HT-29 (cell line): Measurements from ENCODE around the gene ASCL2. TPM values are rescaled to one million over a fixed set of nuclear protein-coding genes. Genes with fewer than 3 reads are reported as not detected.

Experiments used
- DNase-seq: peaks from one replicate; pipeline ENCODE4 v3.0.0-alpha.2; 2015; ENCODE audit warnings: low spot score
- total RNA-seq: library from RNA; depleted of rRNA; stranded (reverse); fragments of >200 nt; shearing (Covaris generic); gene quantifications from 2 replicates; pipeline ENCODE4 v1.2.3, GENCODE V29; 2014

ASCL2 gene
- total RNA-seq, 1 experiment from 2014 or later: 5.0 TPM

DNA sequence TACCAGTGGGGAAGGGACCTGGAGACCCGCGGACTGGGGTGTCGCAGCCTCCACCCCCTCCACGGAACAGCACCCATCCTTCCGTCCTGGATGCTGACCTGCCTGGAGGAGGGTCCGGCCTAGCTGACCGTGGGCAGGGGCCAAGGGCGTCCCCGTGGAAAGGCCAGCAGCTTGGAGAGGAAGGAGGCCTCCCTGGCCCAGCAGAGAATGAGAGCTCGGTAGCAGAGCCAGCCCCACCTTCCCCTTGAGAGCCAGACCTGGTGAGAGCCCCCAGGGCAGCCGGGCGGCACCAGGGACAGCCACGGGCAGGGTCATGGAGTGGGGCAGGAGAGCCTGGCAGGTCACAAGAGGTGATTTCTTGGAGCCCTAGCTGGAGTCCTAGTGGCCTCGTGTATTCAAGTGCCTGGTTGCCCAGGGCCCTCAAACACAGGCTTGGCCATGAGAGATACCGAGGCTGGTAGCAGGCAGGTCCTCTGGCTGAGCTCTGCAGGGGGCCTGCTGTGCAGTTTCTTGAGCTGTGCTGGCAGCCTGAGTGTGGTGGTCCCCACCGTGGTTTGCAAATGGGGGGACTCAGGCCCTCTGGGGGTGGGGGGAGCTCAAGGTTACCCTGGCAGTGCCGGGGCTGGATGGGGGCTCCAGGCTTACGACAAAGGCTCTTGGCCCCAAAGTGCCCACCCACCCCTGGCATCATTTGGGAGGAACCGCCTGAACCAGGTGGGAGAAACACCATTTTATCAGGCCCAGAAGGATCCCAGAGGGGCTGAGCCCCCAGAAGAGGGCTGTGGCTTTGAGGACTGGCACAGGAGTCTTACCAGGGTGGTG, 39.1 kb upstream of the ASCL2 start:
- no peak for DNase-seq

DNA sequence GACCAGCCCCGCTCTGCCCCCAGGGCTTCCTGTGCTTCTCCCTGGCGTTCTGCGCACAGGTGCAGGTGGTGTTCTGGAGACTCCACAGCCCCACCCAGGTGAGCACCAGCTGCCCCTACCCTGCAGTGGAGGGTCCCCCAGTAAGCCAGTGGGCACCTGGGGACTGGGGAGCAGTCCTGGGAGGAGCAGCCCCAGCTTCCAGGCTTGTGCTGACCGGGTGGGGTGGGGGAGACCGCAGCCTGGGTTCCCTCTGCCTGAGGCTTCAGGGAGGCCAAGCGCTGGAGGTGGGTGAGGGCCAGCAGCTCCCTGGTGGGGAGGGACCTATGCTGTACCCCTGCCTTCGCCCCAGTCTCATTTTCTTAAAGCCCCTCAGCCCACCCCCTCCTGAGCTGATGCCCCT, 38.3 kb upstream of the ASCL2 start:
- no peak for DNase-seq

DNA sequence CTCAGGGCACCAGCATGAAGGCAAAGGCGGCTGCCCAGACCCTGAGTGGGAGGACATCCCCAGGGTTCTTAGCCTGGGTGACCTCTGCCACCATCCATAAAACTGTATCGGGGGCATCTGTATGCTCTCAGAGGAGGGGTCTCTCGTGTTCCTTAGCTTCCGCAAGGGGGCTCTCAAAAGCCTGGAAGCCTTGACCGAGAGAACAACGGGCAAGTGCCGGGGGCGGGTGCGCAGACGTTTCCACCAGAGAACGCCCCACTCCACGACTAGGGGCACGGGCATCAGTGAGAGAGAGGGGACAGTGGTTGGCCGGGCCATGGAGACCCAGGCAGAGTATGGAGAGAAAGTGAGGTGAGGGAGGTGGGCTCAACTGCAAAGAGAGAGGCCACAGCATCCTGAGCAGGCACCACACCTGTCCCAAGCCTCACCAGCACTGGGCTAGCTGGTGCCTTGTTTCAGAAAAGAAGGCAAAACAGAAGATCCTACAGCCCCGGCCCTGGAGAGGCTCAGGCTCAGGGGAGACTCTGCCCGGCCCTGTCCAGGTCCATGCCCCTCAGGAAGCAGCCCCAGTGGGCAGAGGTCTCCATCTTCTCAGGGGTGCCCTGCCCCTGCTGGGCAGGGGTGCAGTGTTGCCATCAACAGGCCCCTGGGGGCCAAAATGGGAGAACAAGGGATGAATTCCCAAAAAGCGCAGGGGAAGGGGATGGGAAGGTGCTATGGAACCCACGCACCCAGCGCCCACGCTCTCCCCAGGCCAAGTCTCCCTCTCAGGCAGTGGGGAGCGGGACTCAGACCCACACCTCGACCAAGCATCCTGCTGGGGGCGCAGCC, 37.3 kb upstream of the ASCL2 start:
- DNase-seq: no peak

DNA sequence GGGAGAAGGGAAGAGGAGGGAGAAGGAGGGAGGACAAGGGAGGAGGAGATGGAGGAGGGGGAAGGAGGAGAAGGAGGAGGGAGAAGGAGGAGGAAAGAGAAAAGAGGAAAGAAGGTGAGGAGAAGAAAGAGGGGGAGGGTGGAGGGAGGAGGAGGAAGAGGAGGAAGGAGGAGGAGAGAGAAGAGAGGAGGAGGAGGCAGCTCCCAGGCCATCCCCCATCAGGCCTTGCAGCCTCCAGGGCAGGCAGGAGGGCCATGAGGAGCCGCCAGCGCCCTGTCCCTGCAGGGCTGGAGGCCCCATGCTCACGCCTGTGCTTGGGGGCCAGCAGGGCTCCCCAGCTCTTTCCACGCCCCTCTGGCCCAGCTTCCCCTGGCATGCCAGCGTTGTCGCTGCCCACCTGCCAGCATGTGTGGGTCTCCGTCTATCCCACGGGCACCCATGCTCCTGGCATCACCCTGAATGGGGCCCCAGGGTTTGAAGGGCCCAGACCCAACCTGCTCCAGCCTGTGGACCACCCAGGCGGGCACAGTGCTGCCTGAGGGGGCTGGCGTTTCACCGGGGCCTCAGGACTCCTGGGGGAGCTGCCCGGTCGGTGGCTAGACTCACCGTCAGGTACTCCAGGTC, 36.6 kb upstream of the ASCL2 start:
- DNase-seq: no peak

DNA sequence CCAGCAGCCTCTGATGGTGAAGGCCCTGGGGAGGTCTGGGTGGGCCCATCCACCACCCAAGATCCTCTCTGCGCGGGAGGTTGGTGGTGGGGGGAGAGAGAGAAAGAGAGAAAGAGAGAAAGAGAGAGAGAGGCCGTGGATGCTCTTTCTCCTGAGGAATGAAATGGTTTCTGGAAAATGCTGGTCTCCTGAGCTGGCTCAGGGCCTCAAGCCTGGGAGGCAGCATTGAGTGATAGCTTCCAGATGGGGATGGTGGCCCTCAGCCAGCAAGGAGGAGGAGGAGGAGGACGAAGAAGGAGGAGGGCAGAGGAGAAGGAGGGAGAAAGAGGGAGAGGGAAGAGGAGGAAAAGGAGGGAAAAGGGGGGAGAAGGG, 36.0 kb upstream of the ASCL2 start:
- DNase-seq: no peak

DNA sequence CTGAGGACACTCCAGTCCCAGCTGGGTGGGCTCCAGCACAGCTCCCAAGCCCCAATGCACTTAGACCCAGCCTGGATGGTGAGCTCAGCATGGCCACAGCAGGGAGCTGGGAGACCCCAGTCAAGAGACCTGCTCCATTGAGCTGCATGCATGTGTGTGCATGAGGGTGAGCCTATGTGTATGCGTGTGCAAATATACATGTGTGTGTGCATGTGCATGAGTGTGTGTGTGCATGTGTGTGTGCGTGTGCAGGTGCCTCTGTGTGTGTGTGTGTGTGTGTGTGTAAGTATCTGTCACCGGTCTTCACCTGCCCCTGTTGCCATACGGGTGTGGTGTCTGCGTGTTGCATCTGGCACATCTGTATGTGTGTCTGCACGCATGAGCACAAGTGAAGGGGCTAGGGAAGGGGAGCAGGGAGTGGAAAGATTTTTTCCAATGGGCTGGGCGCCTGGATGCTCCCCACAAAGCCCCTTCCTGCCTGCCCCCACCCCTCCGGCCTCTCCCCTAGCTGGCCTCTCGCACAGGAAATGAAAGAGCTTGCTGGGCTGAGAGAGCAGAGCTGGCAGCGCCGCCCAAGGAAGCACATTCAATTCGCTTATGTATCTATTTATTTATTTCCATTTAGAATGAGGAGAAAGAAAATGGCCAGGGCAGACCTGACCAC, 35.5 kb upstream of the ASCL2 start:
- DNase-seq: no peak

DNA sequence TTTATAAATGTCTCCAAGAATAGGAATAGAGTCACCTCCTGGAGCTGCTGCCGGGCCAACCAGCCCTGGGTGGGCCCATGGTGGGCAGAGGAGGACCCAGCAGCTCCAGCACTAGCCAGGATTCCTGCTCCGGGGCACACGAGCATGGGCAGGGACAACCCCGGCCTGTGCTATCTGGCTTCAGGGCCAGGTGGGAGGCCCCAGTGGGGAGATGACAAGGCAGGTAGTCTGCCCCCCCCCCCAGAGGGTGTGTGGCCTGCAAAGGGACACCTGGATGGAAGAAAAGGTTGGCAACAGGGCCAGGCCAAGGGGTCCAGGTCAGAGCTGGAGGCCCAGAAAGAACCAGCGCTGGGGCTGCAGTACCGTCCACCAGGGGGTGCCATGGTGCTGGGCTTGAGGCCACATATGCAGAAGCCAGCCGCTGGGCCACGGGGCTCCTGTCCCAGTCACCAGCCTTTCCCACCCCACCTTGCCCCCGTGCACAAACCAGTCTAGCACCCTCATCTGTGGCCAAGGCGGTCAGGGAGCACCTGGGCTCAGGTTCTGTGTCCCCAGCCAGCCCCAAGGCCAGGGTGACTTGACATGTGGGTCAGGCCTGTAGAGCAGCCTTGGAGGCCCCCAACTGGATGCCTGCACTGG, 34.9 kb upstream of the ASCL2 start:
- peak; percentile 89 for DNase-seq

DNA sequence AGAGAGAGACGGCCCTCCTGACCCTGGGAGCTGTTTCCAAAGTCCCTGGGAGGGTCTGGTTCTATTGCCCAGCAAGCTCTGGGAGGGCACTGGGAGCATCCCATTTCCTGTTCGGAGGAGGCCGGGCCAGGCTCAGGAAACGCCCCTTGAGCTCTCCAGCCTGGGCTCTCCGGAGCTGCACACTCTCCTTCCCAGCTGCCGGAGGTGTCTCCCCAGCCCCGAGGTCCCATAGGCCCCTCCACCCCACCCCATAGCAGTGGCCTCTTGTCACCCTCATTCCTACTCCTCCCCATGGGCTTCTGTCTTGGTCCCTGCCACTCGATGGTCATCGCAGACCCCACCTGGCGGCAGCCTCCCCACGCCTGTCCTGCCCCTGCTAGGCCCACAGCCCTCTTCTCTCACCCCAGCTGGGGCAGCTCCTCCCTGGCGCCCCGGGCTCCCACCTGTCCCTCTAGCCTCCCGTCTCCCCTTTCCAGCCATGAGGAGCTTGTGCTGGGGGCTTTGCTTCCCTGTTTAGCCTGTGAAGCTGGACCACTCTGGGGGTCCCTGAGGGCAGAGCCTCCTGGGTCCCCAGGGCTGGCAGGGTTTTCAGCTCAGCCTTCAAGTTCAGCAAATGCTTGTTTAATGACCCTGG, 34.2 kb upstream of the ASCL2 start:
- no peak for DNase-seq

DNA sequence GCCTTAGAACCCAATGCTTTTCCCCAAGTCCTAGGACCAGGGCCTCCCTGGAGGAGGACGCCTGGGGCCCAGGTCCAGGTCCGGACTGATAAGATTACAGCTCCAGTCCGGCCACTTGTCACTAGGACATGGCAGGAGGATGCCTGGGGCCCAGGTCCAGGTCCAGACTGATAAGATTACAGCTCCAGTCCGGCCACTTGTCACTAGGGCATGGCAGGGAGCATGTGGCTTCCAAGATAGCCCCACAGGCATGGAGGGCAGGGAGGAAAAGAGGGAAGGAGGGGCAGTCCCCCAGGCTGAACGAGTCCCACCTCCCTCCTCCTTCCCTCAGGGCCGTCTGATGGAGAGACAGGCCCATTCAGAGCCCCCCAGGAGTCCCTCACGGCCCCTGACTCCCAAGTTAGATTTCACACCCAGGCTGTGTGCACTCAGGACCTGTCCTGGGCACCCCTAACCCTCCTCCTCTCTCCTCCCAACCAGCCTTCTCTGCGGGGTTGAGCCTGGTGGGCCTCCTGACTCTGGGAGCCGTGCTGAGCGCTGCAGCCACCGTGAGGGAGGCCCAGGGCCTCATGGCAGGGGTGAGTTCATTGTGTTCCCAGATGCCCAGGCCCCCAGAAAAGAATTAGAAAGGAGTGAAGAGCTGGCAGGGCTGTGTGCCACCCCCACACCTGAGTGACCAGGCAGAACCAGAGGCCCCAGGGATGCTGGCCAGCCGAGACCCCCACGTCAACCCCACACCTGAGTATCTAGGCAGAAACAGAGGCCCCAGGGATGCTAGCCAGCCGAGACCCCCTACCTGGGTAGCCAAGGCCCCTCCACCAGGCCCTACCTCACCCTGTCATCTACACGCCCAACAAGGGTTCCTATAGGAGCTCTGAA, 33.5 kb upstream of the ASCL2 start:
- no peak for DNase-seq

DNA sequence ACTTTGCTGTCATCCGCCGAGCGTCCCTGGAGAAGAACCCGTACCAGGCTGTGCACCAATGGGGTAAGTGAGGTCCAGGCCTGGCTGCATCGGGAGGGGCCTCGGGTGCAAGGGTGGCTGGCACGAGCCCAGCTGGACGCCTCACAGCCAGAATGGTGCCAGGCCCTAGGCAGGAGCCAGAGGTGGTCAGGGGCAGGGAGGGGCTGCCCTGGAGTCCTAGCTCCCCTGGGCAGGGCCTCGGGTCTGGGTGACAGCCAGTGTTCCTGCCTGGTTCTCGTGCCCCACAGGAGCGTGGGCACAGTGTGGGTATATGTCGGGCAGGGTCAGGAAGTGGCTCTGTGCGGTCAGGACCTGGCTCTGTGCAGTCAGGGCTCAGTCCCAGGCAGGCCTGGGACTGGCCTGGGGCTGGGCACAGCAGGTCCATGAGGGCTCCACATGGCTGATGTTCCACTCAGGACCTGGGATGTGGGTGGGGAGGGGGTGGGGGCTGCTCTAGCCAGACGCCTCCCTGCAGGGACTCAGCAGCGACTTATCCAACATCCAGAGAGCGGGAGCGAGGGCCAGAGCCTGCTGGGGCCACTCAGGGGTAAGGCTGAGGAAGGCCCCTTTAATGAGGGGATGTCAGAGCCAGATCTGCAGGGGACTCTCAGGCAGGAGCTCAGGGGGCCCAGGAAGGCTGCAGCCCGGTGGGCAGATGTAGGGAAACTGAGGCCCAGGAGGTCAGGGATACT, 32.7 kb upstream of the ASCL2 start:
- no peak for DNase-seq

DNA sequence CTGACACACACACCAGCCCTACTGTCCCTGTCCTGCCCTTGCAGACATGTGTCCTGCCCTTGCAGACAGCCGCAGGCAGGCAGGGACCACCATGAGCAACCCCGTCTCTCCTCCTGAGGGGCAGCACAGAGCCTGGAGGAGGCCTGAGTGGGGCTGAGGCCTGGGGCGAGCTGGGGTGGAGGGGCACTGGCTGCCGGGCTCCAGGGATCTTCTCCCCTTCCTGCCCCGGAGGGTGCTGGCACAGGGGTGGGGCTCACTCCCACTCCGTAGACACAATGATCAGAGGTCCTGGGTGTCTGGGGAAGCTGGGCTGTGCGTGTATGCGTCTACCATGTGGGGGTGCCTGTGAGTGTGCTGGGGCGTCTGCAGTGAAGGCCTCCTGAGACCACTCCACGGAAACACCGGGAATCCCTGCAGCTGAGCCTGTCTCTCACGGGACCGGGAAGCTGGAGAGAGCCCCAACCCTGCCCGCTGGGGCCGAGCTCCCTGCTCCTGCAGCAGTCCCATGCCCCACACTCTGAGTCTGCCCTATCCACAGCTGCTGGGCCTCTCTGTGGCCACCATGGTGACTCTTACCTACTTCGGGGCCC, 32.0 kb upstream of the ASCL2 start:
- no peak for DNase-seq

DNA sequence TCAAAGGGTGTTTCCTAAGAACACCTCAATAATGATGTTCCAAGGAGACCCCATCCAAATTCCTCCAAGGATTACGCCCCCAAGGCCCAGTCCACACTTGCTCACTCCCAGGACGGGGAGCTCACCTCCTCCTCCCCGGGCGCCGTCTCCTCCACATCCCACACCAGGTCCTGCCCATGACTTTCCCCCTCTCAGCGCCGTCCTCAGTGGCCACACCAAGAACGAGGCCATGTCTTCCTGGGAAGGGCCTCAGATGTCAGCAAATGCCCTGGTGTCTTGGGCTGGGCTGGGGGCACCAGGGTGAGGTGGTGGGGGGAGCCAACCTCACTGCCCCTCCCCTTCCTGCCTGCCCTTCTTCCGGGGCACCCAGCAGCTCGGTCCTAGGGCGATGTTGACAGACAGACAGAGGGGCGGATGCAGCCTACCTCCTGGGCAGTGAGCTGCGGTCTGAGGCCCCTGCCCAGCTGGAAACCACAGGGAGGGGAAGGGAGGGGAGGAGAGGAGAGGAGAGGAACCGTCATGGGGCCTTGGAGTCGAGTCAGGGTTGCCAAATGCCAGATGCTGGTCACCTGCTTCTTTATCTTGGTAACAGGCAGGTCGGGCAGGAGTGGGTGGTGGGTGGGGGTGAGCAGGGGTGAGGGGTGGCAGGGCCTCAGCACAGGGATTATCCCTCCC, 31.4 kb upstream of the ASCL2 start, which contains the start of the genes C11orf21 and TSPAN32:
TSS of gene C11orf21 (minus strand) at position 288 of the 675 bp plus-strand sequence. CDS start at position 178, 110 bp downstream.
TSS of gene TSPAN32 (plus strand) at position 383 of the 675 bp plus-strand sequence. CDS start at position 520, 137 bp downstream.
- no peak for DNase-seq

DNA sequence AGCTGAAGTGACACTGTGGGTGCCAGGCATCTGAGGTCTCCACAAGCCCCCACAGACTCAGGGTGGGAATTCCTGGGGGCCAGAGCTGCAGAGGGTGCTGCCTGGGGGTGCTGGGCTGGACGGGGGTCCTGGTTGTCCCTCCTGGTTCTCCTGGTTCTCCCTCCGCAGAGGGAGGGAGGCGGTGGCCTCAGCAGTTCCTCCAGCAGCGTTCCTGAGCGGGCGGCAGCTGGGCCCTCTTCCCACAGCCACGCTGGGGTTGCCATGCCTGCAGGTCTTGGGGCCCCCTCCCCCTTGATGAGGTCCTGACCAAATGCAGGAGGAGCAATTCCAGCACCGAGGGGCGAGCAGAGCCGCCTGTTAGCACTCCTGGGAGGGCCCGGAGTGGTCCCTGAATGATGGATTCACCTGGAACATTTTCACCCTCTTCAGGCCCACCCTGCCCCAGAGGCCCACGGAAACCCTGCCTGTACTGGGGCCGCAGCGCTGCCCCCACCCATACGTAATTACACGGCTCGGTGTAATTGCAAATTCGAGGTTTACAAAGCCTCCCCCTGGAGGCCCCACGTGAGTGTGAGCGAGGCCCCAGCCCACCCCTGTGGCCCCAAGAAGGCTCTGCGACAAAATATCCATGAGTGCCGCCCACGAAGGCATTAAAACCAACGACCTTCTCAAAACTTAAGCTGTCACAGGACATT, 30.7 kb upstream of the ASCL2 start:
- no peak for DNase-seq

DNA sequence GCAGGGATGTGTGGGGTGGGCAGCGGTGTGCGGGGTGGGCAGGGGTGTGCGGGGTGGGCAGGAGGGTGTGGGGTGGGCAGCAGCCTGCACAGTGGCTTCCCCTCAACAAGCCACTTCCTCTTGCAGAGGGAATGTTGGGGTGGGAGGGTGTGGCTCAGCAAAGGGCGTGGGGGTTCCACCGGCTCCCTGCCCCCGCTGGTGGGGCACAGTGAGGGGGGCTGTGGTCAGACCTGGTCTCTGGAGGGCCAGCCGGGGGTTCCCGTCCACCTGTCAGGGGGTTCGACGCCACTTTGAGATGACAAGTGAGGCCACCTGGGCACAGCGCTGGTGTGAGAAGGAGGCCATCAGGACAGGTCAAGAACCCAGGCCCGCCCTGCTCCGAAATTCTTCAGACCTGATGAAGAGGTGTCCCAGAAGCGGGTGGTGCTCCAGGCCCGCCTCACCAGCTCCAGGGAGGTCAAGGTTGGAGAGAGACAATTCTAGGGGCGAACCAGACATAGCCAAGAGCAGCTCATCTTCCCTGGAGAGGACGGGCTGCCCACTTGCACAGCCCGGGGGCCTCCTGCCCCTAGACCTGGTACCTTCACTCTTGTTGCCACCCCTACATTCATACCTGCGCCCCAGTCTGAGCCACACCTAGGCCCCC, 30.0 kb upstream of the ASCL2 start:
- no peak for DNase-seq

DNA sequence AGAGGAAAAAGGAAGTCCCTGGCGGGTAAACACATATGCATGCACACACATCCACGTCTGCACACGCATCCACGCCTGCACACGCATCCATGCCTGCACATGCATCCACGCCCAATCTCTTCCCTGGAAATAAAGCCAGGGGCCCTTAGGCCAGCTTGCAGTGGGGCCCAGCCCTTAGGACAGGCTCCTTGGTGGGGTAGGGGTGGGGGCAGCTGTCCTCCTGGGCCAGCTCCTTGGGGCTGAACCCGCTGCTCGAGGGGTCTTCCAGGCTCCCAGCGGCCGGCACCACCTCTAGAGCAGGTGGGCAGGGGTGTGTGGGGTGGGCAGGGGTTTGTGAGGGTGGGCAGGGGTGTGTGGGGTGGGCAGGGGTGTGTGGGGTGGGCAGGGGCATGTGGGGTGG, 29.4 kb upstream of the ASCL2 start:
- DNase-seq: no peak

DNA sequence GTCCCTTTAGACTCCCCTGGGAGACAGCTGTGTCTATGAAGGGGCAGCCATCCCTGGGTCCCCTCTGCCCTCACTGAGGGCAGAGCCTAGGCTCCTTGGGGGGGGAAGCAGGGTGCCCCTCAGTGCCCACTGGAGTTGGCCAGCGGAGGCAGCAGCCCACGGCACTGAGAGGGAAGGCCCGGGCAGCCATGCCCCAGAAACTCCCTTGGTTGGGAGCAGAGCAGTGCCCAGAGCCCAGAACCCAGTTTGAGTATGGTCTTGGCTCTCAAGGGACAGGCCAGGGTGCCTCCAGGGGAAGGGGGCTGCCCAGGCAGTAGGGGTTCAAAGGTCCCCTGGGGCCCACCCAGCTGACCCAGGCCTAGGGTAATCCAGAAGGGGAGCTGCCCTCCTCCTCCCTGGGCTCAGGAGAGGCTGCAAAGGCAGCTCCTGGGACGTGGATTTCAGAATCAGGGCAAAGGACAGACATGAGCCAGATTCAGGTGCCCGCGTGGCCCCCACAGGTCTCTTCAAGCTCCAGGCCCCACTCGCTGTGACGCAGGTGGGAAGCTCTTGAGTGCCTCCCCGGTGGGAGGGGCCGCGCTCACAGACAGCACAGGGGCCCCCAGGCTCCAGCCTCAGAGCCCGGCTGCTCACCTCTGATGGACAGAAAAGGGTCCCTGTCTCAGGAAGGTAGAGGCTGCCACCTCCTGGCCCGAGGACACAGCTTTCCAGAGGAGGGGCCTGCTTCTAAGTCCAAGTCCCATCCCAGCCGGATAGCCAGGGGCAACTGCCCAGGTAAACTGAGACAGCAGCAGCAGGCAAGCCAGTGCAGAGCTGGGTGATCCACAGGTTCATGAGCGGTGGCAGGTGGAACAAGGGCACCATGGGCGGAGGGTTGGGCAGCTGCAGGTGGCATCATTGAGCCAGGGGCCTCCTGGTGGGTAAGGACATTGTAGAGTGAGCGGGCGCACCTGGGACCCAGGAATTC, 28.7 kb upstream of the ASCL2 start:
- peak; percentile 76 for DNase-seq
